Muscle of leg (tissue), 11 donors: ENCODE measurements around the gene ZNF45. TPM values are rescaled to one million over a fixed set of nuclear protein-coding genes. Genes with fewer than 3 reads are reported as not detected.
"Not testable (repeated sequence)": the region's sequence is repeated elsewhere in the genome, so short reads cannot be mapped to it uniquely, and the experiment has no call there.

Experiments used
- DNase-seq: peaks from one replicate; pipeline ENCODE4 v3.0.0; 2013
- H3K27ac ChIP-seq: one replicate; pipeline ENCODE4 v1.5.1; 2013; ENCODE audit warnings: mild to moderate bottlenecking, low read length, control low read depth
- H3K27me3 ChIP-seq: one replicate; pipeline ENCODE4 v1.6.1; 2013; ENCODE audit warnings: low read length; ENCODE audit not compliant: control insufficient read depth, insufficient read depth
- H3K36me3 ChIP-seq: one replicate; pipeline ENCODE4 v1.6.1; 2013; ENCODE audit warnings: low read length; ENCODE audit not compliant: control insufficient read depth, insufficient read depth
- H3K4me1 ChIP-seq: one replicate; pipeline ENCODE4 v1.6.1; 2013; ENCODE audit warnings: low read length; ENCODE audit not compliant: control insufficient read depth, insufficient read depth
- H3K4me3 ChIP-seq: one replicate; pipeline ENCODE4 v1.5.1; 2013; ENCODE audit warnings: low read length, control low read depth
- H3K9me3 ChIP-seq: replicated peaks from 2 replicates; pipeline ENCODE4 v1.6.1; 2013; ENCODE audit warnings: low read depth, low read length; ENCODE audit not compliant: control insufficient read depth
- WGBS: methylation state at CpG from one replicate; pipeline ENCODE4 v1.1.5; 2013; ENCODE audit warnings: missing lambda C conversion rate; ENCODE audit not compliant: insufficient coverage; 5-methylcytosine and 5-hydroxymethylcytosine counted together
- polyA plus RNA-seq, 8 donors: library from polyadenylated mRNA; unstranded; fragments of 120-200 nt; gene quantifications; one replicate each; pipeline versions ENCODE4 v1.2.1 to v1.2.3, GENCODE V29; 2013; ENCODE audit warnings: inconsistent platforms in 1 of 8, low replicate concordance in 1 of 8; ENCODE audit not compliant: insufficient read length in 8 of 8, insufficient read depth in 1 of 8
- total RNA-seq: library from RNA; stranded (reverse); fragments of 120-200 nt; gene quantifications from one replicate; pipeline ENCODE4 v1.2.4, GENCODE V29; 2013

ZNF45 gene
- total and polyA plus RNA-seq, 9 donors = 10.5 to 18.1 (median 13.1) TPM

DNA sequence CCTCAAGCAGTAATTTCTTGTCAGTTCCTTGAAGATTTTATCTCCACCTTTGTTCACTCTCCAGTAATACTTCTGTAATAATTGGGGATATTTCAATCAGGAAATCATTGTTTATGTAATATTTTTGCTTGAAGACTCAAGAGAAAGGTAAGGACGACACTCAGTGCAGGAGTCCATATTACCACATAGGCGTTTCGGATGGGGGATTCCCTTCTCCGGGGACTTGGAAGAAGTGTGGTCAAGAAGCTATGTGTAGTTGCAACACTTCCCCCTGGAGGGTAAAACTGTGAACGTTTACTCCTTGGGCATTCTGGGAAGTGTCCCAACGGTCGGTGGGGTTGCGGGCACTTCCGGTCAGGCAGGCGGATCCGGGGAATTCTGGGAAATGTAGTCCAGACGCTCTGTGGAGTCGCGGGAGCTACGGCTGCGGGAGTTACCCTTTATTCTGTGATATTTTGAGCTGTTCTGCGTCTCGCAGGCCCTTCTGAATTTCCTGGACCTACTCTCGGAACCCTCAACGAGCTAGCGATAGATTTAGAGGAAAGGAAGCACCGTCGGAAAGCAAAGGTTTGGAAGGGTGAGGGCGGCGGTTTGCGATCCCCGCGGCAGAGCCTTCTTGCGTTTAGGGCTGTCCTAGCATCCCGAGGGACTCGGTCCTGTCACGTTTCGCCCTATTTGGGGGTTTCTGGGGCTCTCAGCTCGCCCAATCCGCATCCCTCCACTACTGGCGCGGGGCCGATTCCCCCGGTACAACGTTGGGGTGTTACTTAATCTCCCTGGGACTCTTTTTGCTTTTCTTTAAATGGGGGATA is 16.0 kb upstream of the ZNF45 start, which contains the start of gene ZNF221:
Gene ZNF221, plus strand, starts transcription at position 395 of the 812 bp plus-strand sequence. CDS start 11,499 bp downstream, outside the sequence.
- WGBS = under 1% methylated on average over 22 of the region's 40 CpGs
- peaks cover 4% of the 10 kb centered on the region for H3K27me3 ChIP-seq
- peak; percentile 98 for DNase-seq
- peak within 1 kb of the TSS; percentile 76 for H3K4me3 ChIP-seq
- no peaks in the 10 kb centered on the region for H3K36me3 ChIP-seq
- H3K4me1 ChIP-seq = no peaks in the 10 kb centered on the region
- H3K9me3 ChIP-seq = peaks cover 17% of the 10 kb centered on the region
- peak within 1 kb of the TSS; percentile 90 for H3K27ac ChIP-seq

GRCh38 chr19:43949803-43950202 is 14.7 kb upstream of the ZNF45 start:
- H3K27ac ChIP-seq, H3K4me3 ChIP-seq, DNase-seq, H3K36me3 ChIP-seq, H3K27me3 ChIP-seq, H3K4me1 ChIP-seq: not testable (repeated sequence)
- peaks cover 12% of the 10 kb centered on the region for H3K9me3 ChIP-seq
- WGBS = 80% methylated on average over 1 of the region's 2 CpGs

GRCh38 chr19:43947412-43947811 is 12.3 kb upstream of the ZNF45 start:
- not testable (repeated sequence) for H3K27ac ChIP-seq, H3K9me3 ChIP-seq, H3K36me3 ChIP-seq, H3K4me3 ChIP-seq, H3K4me1 ChIP-seq, DNase-seq, H3K27me3 ChIP-seq
- WGBS = no CpG with 5 or more reads among the region's 1 CpG

GRCh38 chr19:43941209-43941608 is 6.1 kb upstream of the ZNF45 start:
- peaks cover 3% of the 10 kb centered on the region for H3K27me3 ChIP-seq
- H3K4me1 ChIP-seq = no peaks in the 10 kb centered on the region
- no peak for DNase-seq
- no peak overlapping the region for H3K4me3 ChIP-seq
- no CpG with 5 or more reads among the region's 5 CpGs for WGBS
- H3K27ac ChIP-seq = no peak overlapping the region
- peaks cover 2% of the 10 kb centered on the region for H3K9me3 ChIP-seq
- no peaks in the 10 kb centered on the region for H3K36me3 ChIP-seq

DNA sequence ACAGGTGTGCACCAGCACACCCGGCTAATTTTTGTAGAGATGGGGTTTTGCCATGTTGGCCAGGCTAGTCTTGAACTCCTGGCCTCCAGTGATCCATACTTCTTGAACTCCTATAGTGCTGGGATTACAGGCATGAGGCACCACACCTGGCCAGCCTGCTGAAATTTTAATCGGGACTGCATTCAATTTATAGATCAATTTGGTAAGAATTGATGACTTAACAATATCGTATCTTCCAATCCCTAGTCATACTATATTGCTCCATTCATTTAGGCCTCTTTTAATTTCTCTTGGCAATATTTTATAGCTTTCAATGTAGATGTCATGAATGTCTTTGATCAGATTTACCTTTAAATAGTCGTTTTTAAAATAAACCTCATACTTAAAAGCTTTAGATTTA is 5.6 kb upstream of the ZNF45 start:
- no CpG with 5 or more reads among the region's 4 CpGs for WGBS
- no peak overlapping the region for H3K4me3 ChIP-seq
- no peak overlapping the region for H3K27ac ChIP-seq
- no peaks in the 10 kb centered on the region for H3K4me1 ChIP-seq
- peaks cover 3% of the 10 kb centered on the region for H3K27me3 ChIP-seq
- no peak for DNase-seq
- H3K9me3 ChIP-seq = peaks cover 2% of the 10 kb centered on the region
- no peaks in the 10 kb centered on the region for H3K36me3 ChIP-seq

DNA sequence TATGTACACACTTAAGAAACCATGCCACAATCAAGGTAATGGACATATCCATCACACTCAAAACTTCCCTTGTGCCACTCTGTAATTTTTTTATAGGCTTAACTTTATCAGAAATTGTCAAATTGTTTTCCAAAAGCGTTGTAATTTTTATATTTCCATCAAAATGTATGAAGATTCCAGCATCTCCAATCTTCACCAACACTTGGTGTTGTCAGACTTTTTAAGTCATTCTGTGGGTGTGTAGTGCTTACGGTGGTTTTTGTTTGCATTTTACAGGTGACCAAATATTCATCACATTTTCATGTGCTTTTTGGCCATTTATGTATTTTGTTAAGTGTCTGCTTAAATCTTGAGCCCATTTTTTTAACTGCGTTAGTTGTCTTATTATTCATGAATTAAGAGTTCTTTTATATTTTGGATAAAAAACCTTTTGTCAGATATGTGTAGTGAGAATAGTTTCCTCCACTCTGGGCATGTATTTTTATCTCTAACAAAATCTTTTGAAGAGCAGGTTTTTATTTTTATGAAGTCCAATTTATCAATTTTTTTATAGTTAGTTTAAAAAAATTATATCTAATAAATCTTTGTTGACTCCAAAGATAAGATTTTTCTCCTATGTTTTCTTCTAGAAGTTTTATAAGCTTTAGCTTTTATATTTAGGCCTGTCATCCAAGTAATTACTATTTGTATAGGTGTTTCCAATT is 4.6 kb upstream of the ZNF45 start:
- WGBS = no CpG with 5 or more reads among the region's 3 CpGs
- H3K9me3 ChIP-seq = peaks cover 2% of the 10 kb centered on the region
- H3K4me3 ChIP-seq = no peak overlapping the region
- DNase-seq = no peak
- no peaks in the 10 kb centered on the region for H3K36me3 ChIP-seq
- no peak overlapping the region for H3K27ac ChIP-seq
- H3K27me3 ChIP-seq = peaks cover under 1% of the 10 kb centered on the region
- no peaks in the 10 kb centered on the region for H3K4me1 ChIP-seq

GRCh38 chr19:43936188-43936587 is 1.1 kb upstream of the ZNF45 start:
- DNase-seq = no peak
- peaks cover 17% of the 10 kb centered on the region for H3K36me3 ChIP-seq
- H3K27ac ChIP-seq = no peak overlapping the region
- H3K27me3 ChIP-seq = no peaks in the 10 kb centered on the region
- peaks cover 2% of the 10 kb centered on the region for H3K9me3 ChIP-seq
- no peak overlapping the region for H3K4me3 ChIP-seq
- peaks cover 3% of the 10 kb centered on the region for H3K4me1 ChIP-seq
- no CpG with 5 or more reads among the region's 5 CpGs for WGBS

DNA sequence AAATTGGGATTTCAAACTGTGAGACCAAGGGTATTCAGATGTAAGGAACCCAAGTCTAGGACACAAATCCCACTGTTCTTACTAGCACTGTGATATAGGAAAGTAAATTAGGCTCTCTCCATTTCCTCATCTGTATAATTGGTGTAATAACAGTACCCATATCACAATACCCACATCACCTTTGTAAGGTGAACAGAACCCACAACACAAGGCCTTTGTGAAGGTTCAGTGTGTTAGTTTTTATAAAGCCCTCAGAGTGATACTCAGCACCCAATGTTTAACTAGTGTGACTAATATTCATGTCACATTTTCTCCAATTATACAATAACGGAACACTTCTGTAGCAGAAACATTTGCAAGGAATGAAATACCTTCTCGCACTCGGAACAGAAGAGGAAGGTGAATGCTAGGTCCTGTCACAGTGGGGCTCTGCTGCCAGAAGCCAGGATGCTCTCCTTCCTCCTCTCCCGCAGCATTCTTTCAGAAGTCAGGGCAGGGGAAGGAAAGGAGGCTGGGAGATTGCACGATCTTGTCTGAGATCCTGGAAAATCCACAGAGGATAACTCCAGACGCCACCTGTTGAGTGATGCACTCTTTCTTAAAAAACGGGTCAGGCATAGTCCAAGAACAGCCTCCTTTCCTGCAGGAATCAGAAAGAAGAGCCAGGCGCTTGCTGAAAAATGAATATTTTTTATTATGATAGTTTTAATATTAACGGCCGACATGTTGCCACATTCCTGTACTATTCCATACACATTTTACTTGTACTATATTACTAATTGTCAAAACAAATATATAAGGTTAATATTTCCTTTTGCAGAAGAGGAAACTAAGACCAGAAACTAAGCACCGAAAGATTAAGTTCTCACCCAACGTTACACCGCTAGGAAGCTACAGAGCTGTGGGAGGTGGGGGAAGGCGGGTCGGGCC is 762 bp downstream of the ZNF45 start:
- H3K4me3 ChIP-seq = peak overlapping the region; percentile 75
- no peaks in the 10 kb centered on the region for H3K27me3 ChIP-seq
- peaks cover 3% of the 10 kb centered on the region for H3K4me1 ChIP-seq
- DNase-seq = peak; percentile 44
- peak overlapping the region; percentile 94 for H3K27ac ChIP-seq
- no peaks in the 10 kb centered on the region for H3K9me3 ChIP-seq
- peaks cover 29% of the 10 kb centered on the region for H3K36me3 ChIP-seq
- 0% methylated on average over 2 of the region's 15 CpGs for WGBS

DNA sequence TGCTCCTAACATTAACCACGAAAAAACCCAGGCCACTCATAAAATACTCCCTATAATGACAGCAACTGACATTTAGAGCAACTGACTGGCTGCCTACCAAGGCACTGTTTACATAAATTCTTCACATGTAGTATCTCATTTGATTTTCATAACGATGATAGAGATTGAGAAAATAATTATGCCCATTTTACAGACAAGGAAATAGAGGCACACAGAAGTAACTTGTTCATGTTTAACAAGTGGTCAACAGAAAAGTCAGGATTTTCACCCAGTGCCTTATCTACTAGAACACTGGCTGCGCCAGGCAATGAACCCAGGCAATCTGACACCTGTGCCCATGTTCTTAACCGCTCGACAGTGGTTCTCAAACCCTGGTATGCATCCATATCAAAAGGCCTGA is 6.3 kb downstream of the ZNF45 start:
- no peaks in the 10 kb centered on the region for H3K27me3 ChIP-seq
- no peaks in the 10 kb centered on the region for H3K9me3 ChIP-seq
- H3K4me3 ChIP-seq = no peak overlapping the region
- 100% methylated on average over 3 of the region's 5 CpGs for WGBS
- peaks cover 73% of the 10 kb centered on the region for H3K36me3 ChIP-seq
- H3K27ac ChIP-seq = no peak overlapping the region
- H3K4me1 ChIP-seq = no peaks in the 10 kb centered on the region
- DNase-seq = no peak

GRCh38 chr19:43923875-43924274 is 11.2 kb downstream of the ZNF45 start:
- DNase-seq = no peak
- no peak overlapping the region for H3K27ac ChIP-seq

More at GRCh38 chr19:43923875-43924274, 11.2 kb downstream of the ZNF45 start:
- Histone ChIP-seq H3K27me3 (no peaks in the 10 kb centered on the region), H3K4me3 (no peak overlapping the region), H3K9me3 (peaks cover 4% of the 10 kb centered on the region), H3K36me3 (peaks cover 66% of the 10 kb centered on the region), H3K4me1 (no peaks in the 10 kb centered on the region)
